Keratinocyte (primary cell): Measurements from ENCODE around the gene ANKRD44.

Experiments
- CTCF ChIP-seq, 3 experiments: IDR thresholded peaks in 1 of 3; conservative IDR thresholded peaks in 1 of 3; optimal IDR thresholded peaks in 1 of 3; 2 replicates in 2 of 3; 3 replicates in 1 of 3; pipeline versions ENCODE3 to v1.5.1; 2011; ENCODE audit warnings: low read length in 3 of 3, mild to moderate bottlenecking in 3 of 3, moderate library complexity in 2 of 3, control low read depth in 1 of 3, inconsistent platforms in 1 of 3; ENCODE audit not compliant: insufficient read depth in 2 of 3; ENCODE audit errors: extremely low read depth in 1 of 3
- EZH2 ChIP-seq: IDR thresholded peaks from one replicate; pipeline ENCODE4 v1.6.1; 2012; ENCODE audit warnings: inconsistent platforms, mild to moderate bottlenecking, low read length, moderate library complexity

DNA sequence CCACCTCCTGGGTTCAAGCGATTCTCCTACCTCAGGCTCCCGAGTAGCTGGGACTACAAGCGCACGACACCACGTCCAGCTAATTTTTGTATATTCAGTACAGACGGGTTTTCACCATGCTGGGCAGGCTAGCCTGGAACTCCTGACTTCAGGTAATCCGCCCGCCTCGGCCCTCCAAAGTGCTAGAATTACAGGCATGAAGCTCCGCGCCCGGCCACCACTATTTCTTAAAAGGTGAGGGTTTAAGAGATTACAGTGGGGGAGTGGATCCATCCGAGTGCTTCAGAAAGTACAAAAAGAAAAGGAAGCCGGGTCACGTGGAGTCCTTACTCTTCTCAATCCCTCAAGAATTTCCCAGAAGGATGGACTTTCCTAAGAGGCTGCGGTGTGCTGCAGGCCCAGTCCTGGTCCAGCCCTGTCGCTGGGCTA lies 146.9 kb downstream of the ANKRD44 start:
- no peak for TF ChIP-seq CTCF (optimal IDR thresholded peaks at IDR 0.05 in 1 of 3, IDR thresholded peaks at IDR 0.05 in 1 of 3, conservative IDR thresholded peaks at IDR 0.05 in 1 of 3; ENCODE audit: extremely low read depth in 1 of 3, insufficient read depth in 2 of 3, low read length in 3 of 3)
- no peak for TF ChIP-seq EZH2
